Karpas-422 (cell line): ENCODE measurements around the gene DNAH17. TPM values are rescaled to one million over a fixed set of nuclear protein-coding genes. Genes with fewer than 3 reads are reported as not detected.

Experiments used
- DNase-seq: peaks from one replicate; pipeline ENCODE4 v3.0.0-alpha.2; 2015
- H2AFZ ChIP-seq: fragments of 200-600 bp; sonication (generic); 2 replicates; pipeline ENCODE4 v1.6.1; 2014; ENCODE audit warnings: antibody characterized with exemption, low read length, mixed read lengths
- H3K27ac ChIP-seq: fragments of 200-600 bp; sonication (generic); 2 replicates; pipeline ENCODE4 v1.5.1; 2014; ENCODE audit warnings: mild to moderate bottlenecking, low read length, moderate library complexity
- H3K27me3 ChIP-seq: fragments of 200-600 bp; sonication (generic); 2 replicates; pipeline ENCODE4 v1.6.1; 2014; ENCODE audit warnings: low read length, mixed read lengths
- H3K36me3 ChIP-seq: fragments of 200-600 bp; sonication (generic); 2 replicates; pipeline ENCODE4 v1.6.1; 2014; ENCODE audit warnings: low read length, mixed read lengths; ENCODE audit not compliant: insufficient read depth
- H3K4me1 ChIP-seq: fragments of 200-600 bp; sonication (generic); 2 replicates; pipeline ENCODE4 v1.6.1; 2014; ENCODE audit warnings: mild to moderate bottlenecking, low read length, mixed read lengths
- H3K4me2 ChIP-seq: fragments of 200-600 bp; sonication (generic); 2 replicates; pipeline ENCODE4 v1.6.1; 2014; ENCODE audit warnings: low read length, low read depth, mild to moderate bottlenecking; ENCODE audit not compliant: poor library complexity, severe bottlenecking
- H3K4me3 ChIP-seq: fragments of 200-600 bp; sonication (generic); 2 replicates; pipeline ENCODE4 v1.5.1; 2014; ENCODE audit warnings: mild to moderate bottlenecking, antibody characterized with exemption, low read length, mixed read lengths
- H3K79me2 ChIP-seq: fragments of 200-600 bp; sonication (generic); 2 replicates; pipeline ENCODE4 v1.6.1; 2014; ENCODE audit warnings: mild to moderate bottlenecking, low read length, mixed read lengths
- H3K9ac ChIP-seq: fragments of 200-600 bp; sonication (generic); 2 replicates; pipeline ENCODE4 v1.6.0; 2014; ENCODE audit warnings: low read length
- H3K9me2 ChIP-seq: fragments of 200-600 bp; sonication (generic), shearing (Covaris generic); replicated peaks from 2 replicates; pipeline ENCODE4 v1.6.0; 2014; ENCODE audit warnings: mild to moderate bottlenecking, low read length, moderate library complexity; ENCODE audit not compliant: insufficient read depth
- H3K9me3 ChIP-seq: fragments of 300-700, 200-600 bp; sonication (generic); 2 replicates; pipeline ENCODE4 v1.6.1; 2014; ENCODE audit warnings: low read length, mixed read lengths
- H4K20me1 ChIP-seq: fragments of 200-600 bp; sonication (generic); 2 replicates; pipeline ENCODE4 v1.6.1; 2014; ENCODE audit warnings: mild to moderate bottlenecking, antibody characterized with exemption, low read length, low read depth; ENCODE audit not compliant: insufficient read depth
- total RNA-seq: library from RNA; depleted of rRNA; stranded (reverse); fragments of >200 nt; shearing (Covaris generic); gene quantifications from 2 replicates; pipeline ENCODE4 v1.2.3, GENCODE V29; 2014; ENCODE audit warnings: low replicate concordance

DNAH17 gene
- total RNA-seq, 1 experiment from 2014 or later = not detected

- no peak overlapping the region for H3K27ac ChIP-seq
- no peaks in the 10 kb centered on the region for H3K27me3 ChIP-seq
- H4K20me1 ChIP-seq = no peaks in the 10 kb centered on the region
- H3K36me3 ChIP-seq = no peaks in the 10 kb centered on the region
- no peaks in the 10 kb centered on the region for H3K79me2 ChIP-seq
- no peaks in the 10 kb centered on the region for H3K9me3 ChIP-seq
- H2AFZ ChIP-seq = no peak overlapping the region
- DNase-seq = peak; percentile 49
- no peak overlapping the region for H3K9ac ChIP-seq
- H3K9me2 ChIP-seq = no peaks in the 10 kb centered on the region
- H3K4me2 ChIP-seq = no peak overlapping the region
- H3K4me1 ChIP-seq = peaks cover 6% of the 10 kb centered on the region
- H3K4me3 ChIP-seq = no peak overlapping the region
These were observed 11.2 kb upstream of the DNAH17 start for GRCh38 chr17:78588258-78589030.

- Histone ChIP-seq H3K9me3 (no peaks in the 10 kb centered on the region), H3K4me1 (peaks cover 6% of the 10 kb centered on the region), H3K36me3 (no peaks in the 10 kb centered on the region), H3K27ac (no peak overlapping the region), H3K27me3 (no peaks in the 10 kb centered on the region), H3K79me2 (no peaks in the 10 kb centered on the region), H3K9me2 (no peaks in the 10 kb centered on the region), H3K9ac (no peak overlapping the region), H4K20me1 (no peaks in the 10 kb centered on the region), H2AFZ (no peak overlapping the region), H3K4me2 (no peak overlapping the region), H3K4me3 (no peak overlapping the region)
- DNase-seq = no peak
These were observed 7.9 kb upstream of the DNAH17 start for GRCh38 chr17:78585006-78585630.

- Histone ChIP-seq H3K9me2 (no peaks in the 10 kb centered on the region), H3K27ac (no peak overlapping the region), H3K9me3 (no peaks in the 10 kb centered on the region), H3K4me2 (no peak overlapping the region), H4K20me1 (no peaks in the 10 kb centered on the region), H3K36me3 (no peaks in the 10 kb centered on the region), H3K9ac (no peak overlapping the region), H3K4me3 (no peak overlapping the region), H3K4me1 (peaks cover 10% of the 10 kb centered on the region), H3K79me2 (no peaks in the 10 kb centered on the region), H2AFZ (no peak overlapping the region), H3K27me3 (0 out of 2 replicates have a peak, but pooled peaks cover 3% of the 10 kb centered on the region)
- peak; percentile 71 for DNase-seq
These were observed 5.9 kb upstream of the DNAH17 start for GRCh38 chr17:78583091-78583490.

- no peak for DNase-seq
- Histone ChIP-seq H3K4me3 (no peak overlapping the region), H3K36me3 (no peaks in the 10 kb centered on the region), H3K4me1 (peaks cover 16% of the 10 kb centered on the region), H4K20me1 (no peaks in the 10 kb centered on the region), H3K9ac (no peak overlapping the region), H3K79me2 (no peaks in the 10 kb centered on the region), H3K9me2 (no peaks in the 10 kb centered on the region), H3K9me3 (no peaks in the 10 kb centered on the region), H3K27me3 (0 out of 2 replicates have a peak, but pooled peaks cover 3% of the 10 kb centered on the region), H3K4me2 (no peak overlapping the region), H3K27ac (no peak overlapping the region), H2AFZ (no peak overlapping the region)
These were observed 4.1 kb upstream of the DNAH17 start for GRCh38 chr17:78581304-78581703.

- Histone ChIP-seq H3K4me3 (no peak overlapping the region), H3K27me3 (0 out of 2 replicates have a peak, but pooled peaks cover 3% of the 10 kb centered on the region), H3K36me3 (no peaks in the 10 kb centered on the region), H3K27ac (no peak overlapping the region), H3K4me1 (peaks cover 16% of the 10 kb centered on the region), H3K4me2 (no peak overlapping the region), H3K9ac (no peak overlapping the region), H3K9me2 (no peaks in the 10 kb centered on the region), H4K20me1 (no peaks in the 10 kb centered on the region), H3K79me2 (no peaks in the 10 kb centered on the region), H2AFZ (no peak overlapping the region), H3K9me3 (no peaks in the 10 kb centered on the region)
- DNase-seq = no peak
These were observed 3.1 kb upstream of the DNAH17 start for GRCh38 chr17:78580277-78580804.

GRCh38 chr17:78576389-78577112 lies 645 bp downstream of the DNAH17 start:
- Histone ChIP-seq H3K4me3 (no peak overlapping the region), H3K27ac (no peak overlapping the region), H3K36me3 (no peaks in the 10 kb centered on the region), H3K4me1 (peaks cover 27% of the 10 kb centered on the region), H2AFZ (no peak overlapping the region), H4K20me1 (no peaks in the 10 kb centered on the region), H3K9me3 (no peaks in the 10 kb centered on the region), H3K4me2 (no peak overlapping the region), H3K9me2 (no peaks in the 10 kb centered on the region), H3K79me2 (no peaks in the 10 kb centered on the region), H3K9ac (no peak overlapping the region), H3K27me3 (0 out of 2 replicates have a peak, but pooled peaks cover 3% of the 10 kb centered on the region)
- DNase-seq = no peak

- H3K36me3 ChIP-seq = no peaks in the 10 kb centered on the region
- DNase-seq = no peak
- H3K9me3 ChIP-seq = no peaks in the 10 kb centered on the region
- H3K27me3 ChIP-seq = 0 out of 2 replicates have a peak, but pooled peaks cover 3% of the 10 kb centered on the region
- H3K4me2 ChIP-seq = no peak overlapping the region
- H3K9ac ChIP-seq = no peak overlapping the region
- no peak overlapping the region for H2AFZ ChIP-seq
- H4K20me1 ChIP-seq = no peaks in the 10 kb centered on the region
- H3K27ac ChIP-seq = no peak overlapping the region
- peaks cover 27% of the 10 kb centered on the region for H3K4me1 ChIP-seq
- no peaks in the 10 kb centered on the region for H3K9me2 ChIP-seq
- no peak overlapping the region for H3K4me3 ChIP-seq
- no peaks in the 10 kb centered on the region for H3K79me2 ChIP-seq
These were observed 1.3 kb downstream of the DNAH17 start for GRCh38 chr17:78575899-78576298.

GRCh38 chr17:78575340-78575739 lies 1.9 kb downstream of the DNAH17 start:
- Histone ChIP-seq H3K4me1 (peaks cover 27% of the 10 kb centered on the region), H3K4me2 (no peak overlapping the region), H3K4me3 (no peak overlapping the region), H3K27ac (no peak overlapping the region), H3K36me3 (no peaks in the 10 kb centered on the region), H3K9me2 (no peaks in the 10 kb centered on the region), H3K79me2 (no peaks in the 10 kb centered on the region), H4K20me1 (no peaks in the 10 kb centered on the region), H3K9me3 (no peaks in the 10 kb centered on the region), H3K9ac (no peak overlapping the region), H2AFZ (no peak overlapping the region), H3K27me3 (0 out of 2 replicates have a peak, but pooled peaks cover 3% of the 10 kb centered on the region)
- DNase-seq = no peak
